ENCODE results near the gene DDOST.
A peak's percentile ranks its signal among the peaks of the same experiment; 100 is the strongest.

The DDOST gene

DNA sequence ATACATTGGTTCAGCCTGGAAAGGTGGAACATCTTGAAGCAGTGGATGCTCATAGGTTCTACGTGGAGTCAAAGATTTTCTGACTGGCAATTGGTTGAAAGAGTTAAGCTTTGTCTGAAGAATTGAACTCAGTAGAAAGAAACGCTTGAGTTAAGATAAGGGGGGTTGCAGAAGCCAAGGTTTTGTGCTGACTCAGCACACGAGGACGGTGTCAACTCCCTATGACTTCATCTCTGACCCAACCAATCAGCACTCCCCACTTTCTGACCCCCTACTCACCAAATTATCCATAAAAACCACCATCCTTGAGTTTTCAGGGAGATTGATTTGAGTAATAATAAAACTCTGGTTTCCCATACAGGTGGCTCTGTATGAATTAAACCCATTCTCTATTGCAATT, 30.4 kb downstream of the DDOST start:
- DNase-seq (ENCODE audit: low spot score in 2 of 2) = no peak
- Mint-ChIP-seq H3K4me3 (no peak overlapping the region), H3K27ac (no peak overlapping the region), H3K4me1 (peaks cover 8% of the 10 kb centered on the region), H3K36me3 (no peaks in the 10 kb centered on the region), H3K9me3 (no peaks in the 10 kb centered on the region)
- ATAC-seq = no peak

- Mint-ChIP-seq H3K4me1 (no peaks in the 10 kb centered on the region), H3K27ac (no peak overlapping the region), H3K4me3 (no peak overlapping the region), H3K9me3 (no peaks in the 10 kb centered on the region), H3K36me3 (no peaks in the 10 kb centered on the region)
- no peak for DNase-seq (ENCODE audit: low spot score in 2 of 2)
- ATAC-seq = no peak
Measured at GRCh38 chr1:20626524-20626923, 34.6 kb downstream of the DDOST start.

DNA sequence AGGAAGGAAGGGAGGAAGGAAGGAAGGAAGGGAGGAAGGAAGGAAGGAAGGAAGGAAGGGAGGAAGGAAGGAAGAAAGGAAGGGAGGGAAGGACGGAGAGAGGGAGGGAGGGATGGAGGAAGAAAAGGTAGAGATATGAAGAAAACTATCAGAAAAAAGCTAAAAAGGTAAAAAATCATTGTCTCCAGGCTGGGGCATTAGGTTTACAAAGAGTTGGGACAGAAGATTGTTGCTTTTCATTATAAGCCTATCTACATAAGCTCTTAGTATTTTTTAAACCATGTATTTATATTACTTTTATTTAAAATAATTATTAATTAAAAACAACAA, 35.1 kb downstream of the DDOST start:
- Mint-ChIP-seq H3K4me1 (no peaks in the 10 kb centered on the region), H3K27ac (no peak overlapping the region), H3K36me3 (no peaks in the 10 kb centered on the region), H3K9me3 (no peaks in the 10 kb centered on the region), H3K4me3 (no peak overlapping the region)
- ATAC-seq (no peak), DNase-seq (ENCODE audit: low spot score in 2 of 2) (no peak)

DNA sequence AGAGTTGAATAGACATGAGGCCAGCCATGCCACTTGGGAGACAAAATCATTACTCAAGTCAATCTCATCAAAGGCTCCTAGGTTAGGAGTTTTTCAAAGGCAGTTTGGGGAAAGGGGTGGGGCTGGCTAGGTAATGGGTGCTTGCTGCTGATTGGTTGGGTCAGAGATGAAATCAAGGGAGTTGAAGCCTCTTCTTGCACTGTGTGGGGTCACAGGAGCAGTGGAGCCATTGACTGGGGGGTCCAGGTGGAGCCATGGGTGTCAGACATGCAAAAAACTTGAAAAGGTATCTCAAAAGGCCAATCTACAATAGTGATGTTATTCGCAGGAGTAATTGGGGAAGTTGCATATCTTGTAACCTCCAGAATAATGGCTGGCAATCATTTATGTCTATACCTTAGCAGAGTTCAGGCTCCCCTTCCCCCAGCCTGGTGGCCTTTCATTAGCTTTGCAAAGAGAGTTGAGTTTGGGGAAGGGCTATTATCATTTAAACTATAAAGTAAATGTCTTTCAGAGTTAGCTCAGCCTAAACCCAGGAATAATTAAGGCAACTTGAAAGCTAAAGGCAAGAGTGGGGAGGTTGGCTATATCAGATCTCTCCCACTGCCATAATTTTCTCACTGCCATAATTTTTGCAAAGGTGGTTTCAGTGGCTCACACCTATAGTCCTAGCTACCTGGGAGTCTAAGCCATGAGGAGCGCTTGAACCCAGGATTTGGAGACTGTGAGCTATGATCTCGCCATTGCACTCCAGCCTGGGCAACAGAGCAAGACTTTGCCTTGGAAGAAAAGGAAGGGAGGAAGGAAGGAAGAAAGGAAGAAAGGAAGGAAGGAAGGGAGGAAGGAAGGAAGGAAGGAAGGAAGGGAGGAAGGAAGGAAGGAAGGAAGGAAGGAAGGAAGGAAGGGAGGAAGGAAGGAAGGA, 35.7 kb downstream of the DDOST start:
- Mint-ChIP-seq H3K27ac (no peak overlapping the region), H3K9me3 (no peaks in the 10 kb centered on the region), H3K4me3 (no peak overlapping the region), H3K4me1 (no peaks in the 10 kb centered on the region), H3K36me3 (no peaks in the 10 kb centered on the region)
- DNase-seq (ENCODE audit: low spot score in 2 of 2) = no peak
- no peak for ATAC-seq

GRCh38 chr1:20624709-20625108, 36.5 kb downstream of the DDOST start:
- no peaks in the 10 kb centered on the region for H3K4me1 Mint-ChIP-seq
- ATAC-seq (no peak), DNase-seq (ENCODE audit: low spot score in 2 of 2) (no peak)
- no peaks in the 10 kb centered on the region for H3K36me3 Mint-ChIP-seq
- H3K27ac Mint-ChIP-seq = no peak overlapping the region
- no peak overlapping the region for H3K4me3 Mint-ChIP-seq
- H3K9me3 Mint-ChIP-seq = no peaks in the 10 kb centered on the region

DNA sequence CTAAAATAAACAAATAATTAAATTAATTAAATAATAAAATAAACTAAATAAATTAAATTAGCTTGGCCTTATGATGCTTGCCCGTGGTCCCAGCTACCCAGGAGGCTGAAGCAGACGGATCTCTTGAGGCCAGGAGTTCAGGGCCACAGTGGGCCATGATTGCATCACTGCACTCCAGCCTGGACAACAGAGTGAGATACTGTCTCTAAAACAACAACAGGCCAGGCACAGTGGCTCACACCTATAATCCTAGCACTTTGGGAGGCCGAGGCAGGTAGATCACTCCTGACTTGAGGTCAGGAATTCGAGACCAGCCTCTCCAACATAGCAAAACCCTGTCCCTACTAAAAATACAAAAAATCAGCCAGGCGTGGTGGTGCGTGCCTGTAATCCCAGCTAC, 40.2 kb downstream of the DDOST start:
- Mint-ChIP-seq H3K27ac (no peak overlapping the region), H3K9me3 (no peaks in the 10 kb centered on the region), H3K36me3 (no peaks in the 10 kb centered on the region), H3K4me3 (no peak overlapping the region), H3K4me1 (no peaks in the 10 kb centered on the region)
- ATAC-seq (no peak), DNase-seq (ENCODE audit: low spot score in 2 of 2) (no peak)

- DNase-seq (ENCODE audit: low spot score in 2 of 2) (no peak), ATAC-seq (no peak)
- Mint-ChIP-seq H3K4me3 (no peak overlapping the region), H3K36me3 (no peaks in the 10 kb centered on the region), H3K27ac (no peak overlapping the region), H3K9me3 (no peaks in the 10 kb centered on the region), H3K4me1 (no peaks in the 10 kb centered on the region)
Measured at GRCh38 chr1:20619999-20620398, 41.2 kb downstream of the DDOST start.

DNA sequence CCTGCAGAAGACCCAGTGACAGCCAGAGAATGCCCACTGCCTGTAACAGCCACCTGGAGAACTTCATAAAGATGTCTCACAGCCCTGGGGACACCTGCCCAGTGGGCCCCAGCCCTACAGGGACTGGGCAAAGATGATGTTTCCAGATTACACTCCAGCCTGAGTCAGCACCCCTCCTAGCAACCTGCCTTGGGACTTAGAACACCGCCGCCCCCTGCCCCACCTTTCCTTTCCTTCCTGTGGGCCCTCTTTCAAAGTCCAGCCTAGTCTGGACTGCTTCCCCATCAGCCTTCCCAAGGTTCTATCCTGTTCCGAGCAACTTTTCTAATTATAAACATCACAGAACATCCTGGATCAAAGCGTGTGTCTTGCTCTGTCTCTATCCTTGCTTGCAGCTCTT, 42.6 kb downstream of the DDOST start:
- Mint-ChIP-seq H3K27ac (no peak overlapping the region), H3K9me3 (no peaks in the 10 kb centered on the region), H3K4me3 (no peak overlapping the region), H3K36me3 (no peaks in the 10 kb centered on the region), H3K4me1 (no peaks in the 10 kb centered on the region)
- DNase-seq (ENCODE audit: low spot score in 2 of 2) (no peak), ATAC-seq (peak; percentile 19)

GRCh38 chr1:20616847-20617487, 44.2 kb downstream of the DDOST start:
- no peak for ATAC-seq
- H3K9me3 Mint-ChIP-seq = no peaks in the 10 kb centered on the region
- H3K4me3 Mint-ChIP-seq = no peak overlapping the region
- H3K27ac Mint-ChIP-seq = no peak overlapping the region
- no peak for DNase-seq (ENCODE audit: low spot score in 2 of 2)
- no peaks in the 10 kb centered on the region for H3K4me1 Mint-ChIP-seq
- no peaks in the 10 kb centered on the region for H3K36me3 Mint-ChIP-seq

DNA sequence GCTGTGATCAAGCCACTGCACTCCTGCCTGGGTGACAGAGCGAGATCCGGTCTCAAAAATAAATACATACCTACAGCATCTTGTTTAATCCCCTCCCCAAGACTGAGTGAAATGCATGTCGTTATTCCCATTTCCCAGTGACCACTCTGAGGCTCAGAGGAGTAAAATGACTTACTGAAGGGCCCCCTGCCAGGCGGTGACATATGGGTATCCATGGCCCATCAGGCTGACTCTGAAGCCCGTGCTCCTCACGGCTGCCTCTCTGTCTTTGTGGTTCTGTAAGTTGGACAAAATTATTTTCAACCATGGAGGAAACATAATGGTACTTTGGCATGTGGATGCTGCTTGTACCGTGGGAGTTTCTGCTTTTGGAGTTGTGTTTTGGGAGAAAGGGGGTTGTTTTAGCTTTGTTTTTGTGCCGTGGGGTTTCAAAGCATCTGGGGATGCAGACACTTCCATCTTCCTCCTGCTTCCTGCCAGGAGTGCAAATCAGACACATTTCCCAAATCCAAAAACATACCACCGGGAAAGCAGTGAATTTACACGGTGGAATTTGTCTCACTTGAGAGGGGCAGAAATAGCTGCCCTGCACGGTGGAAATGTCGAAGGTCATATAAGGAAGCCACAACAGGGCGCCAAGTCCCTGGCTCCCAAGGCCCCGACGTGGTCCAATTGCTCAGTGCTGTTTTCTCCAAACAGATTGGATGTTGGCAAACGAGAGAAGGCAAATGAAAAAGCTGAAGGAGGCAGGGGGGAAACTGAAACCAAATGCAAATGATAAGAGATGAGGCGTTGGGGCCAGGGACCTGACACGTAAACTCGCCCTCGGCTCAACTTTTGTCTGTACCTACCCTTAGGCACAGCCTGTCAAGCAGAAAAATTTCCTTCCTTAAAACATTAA, 45.0 kb downstream of the DDOST start:
- ATAC-seq (no peak), DNase-seq (ENCODE audit: low spot score in 2 of 2) (no peak)
- Mint-ChIP-seq H3K4me3 (no peak overlapping the region), H3K9me3 (no peaks in the 10 kb centered on the region), H3K27ac (no peak overlapping the region), H3K4me1 (no peaks in the 10 kb centered on the region), H3K36me3 (no peaks in the 10 kb centered on the region)

- no peaks in the 10 kb centered on the region for H3K36me3 Mint-ChIP-seq
- peak overlapping the region; percentile 38 for H3K27ac Mint-ChIP-seq
Measured at GRCh38 chr1:20614131-20614579, 47.0 kb downstream of the DDOST start.

DNA sequence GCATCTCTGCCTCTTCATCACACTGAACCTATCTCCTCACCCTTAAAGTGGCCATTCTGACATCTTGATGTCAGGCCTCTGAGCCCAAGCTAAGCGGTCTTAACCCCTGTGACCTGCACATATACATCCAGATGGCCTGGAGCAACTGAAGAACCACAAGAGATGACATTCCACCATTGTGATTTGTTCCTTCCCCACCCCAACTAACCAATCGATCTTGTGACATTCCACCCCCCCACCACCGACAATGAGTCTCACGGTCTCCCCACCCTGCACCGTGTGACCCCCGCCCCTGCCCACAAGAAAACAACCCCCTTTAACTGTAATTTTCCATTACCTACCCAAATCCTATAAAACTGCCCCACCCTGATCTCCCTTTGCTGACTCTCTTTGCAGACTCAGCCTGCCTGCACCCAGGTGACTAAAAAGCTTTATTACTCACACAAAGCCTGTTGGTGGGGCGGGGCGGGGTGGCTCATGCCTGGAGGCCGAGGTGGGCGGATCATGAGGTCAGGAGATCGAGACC, 48.9 kb downstream of the DDOST start:
- Mint-ChIP-seq H3K36me3 (no peaks in the 10 kb centered on the region), H3K4me1 (no peaks in the 10 kb centered on the region), H3K27ac (no peak overlapping the region), H3K4me3 (no peak overlapping the region), H3K9me3 (no peaks in the 10 kb centered on the region)
- ATAC-seq (no peak), DNase-seq (ENCODE audit: low spot score in 2 of 2) (no peak)

More at GRCh38 chr1:20614131-20614579, 47.0 kb downstream of the DDOST start:
- Mint-ChIP-seq H3K4me1 (no peaks in the 10 kb centered on the region), H3K9me3 (no peaks in the 10 kb centered on the region), H3K4me3 (no peak overlapping the region)
- no peak for ATAC-seq
- no peak for DNase-seq (ENCODE audit: low spot score in 2 of 2)

- ATAC-seq (no peak), DNase-seq (ENCODE audit: low spot score in 2 of 2) (no peak)
- Mint-ChIP-seq H3K9me3 (no peaks in the 10 kb centered on the region), H3K4me3 (no peak overlapping the region), H3K4me1 (no peaks in the 10 kb centered on the region), H3K27ac (no peak overlapping the region), H3K36me3 (no peaks in the 10 kb centered on the region)
Measured at GRCh38 chr1:20611652-20612051, 49.5 kb downstream of the DDOST start.

GRCh38 chr1:20610970-20611369, 50.2 kb downstream of the DDOST start:
- H3K4me1 Mint-ChIP-seq = no peaks in the 10 kb centered on the region
- DNase-seq (ENCODE audit: low spot score in 2 of 2) = no peak
- ATAC-seq = no peak
- no peak overlapping the region for H3K27ac Mint-ChIP-seq
- no peaks in the 10 kb centered on the region for H3K9me3 Mint-ChIP-seq
- H3K36me3 Mint-ChIP-seq = no peaks in the 10 kb centered on the region
- H3K4me3 Mint-ChIP-seq = no peak overlapping the region

DNA sequence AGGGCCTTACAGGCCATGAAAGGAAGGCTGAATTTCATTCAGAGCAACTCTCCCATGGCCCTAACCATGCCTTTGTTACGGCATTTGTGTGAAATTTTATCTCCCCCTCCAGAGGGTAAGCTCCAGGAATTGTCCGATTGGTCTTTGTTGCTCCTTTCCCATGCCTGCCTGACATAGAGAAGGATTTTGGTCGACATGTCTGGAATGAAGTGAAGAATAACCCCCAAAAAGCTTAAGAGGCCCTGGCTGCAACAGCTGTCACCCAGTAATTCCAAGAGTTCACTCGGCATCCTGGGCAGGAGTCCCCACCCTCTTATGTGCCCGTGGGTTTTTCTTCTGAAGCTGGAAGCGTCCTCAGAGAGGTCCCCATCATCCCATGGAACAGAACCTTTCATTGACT, 51.6 kb downstream of the DDOST start:
- Mint-ChIP-seq H3K27ac (no peak overlapping the region), H3K4me3 (no peak overlapping the region), H3K9me3 (no peaks in the 10 kb centered on the region), H3K4me1 (no peaks in the 10 kb centered on the region), H3K36me3 (no peaks in the 10 kb centered on the region)
- ATAC-seq (no peak), DNase-seq (ENCODE audit: low spot score in 2 of 2) (no peak)
